Measurements from ENCODE around the gene PGS1. TPM values are rescaled to one million over a fixed set of nuclear protein-coding genes. Genes with fewer than 3 reads are reported as not detected.

The PGS1 gene
- total RNA-seq, 4 donors from 2014 or later, result 12.9 to 75.4 (median 63.1) TPM

GRCh38 chr17:78466786-78467715 is 88.6 kb downstream of the PGS1 start:
- Histone ChIP-seq H3K9me3 (no peaks in the 10 kb centered on the region), H3K4me1 (no peaks in the 10 kb centered on the region), H3K36me3 (no peaks in the 10 kb centered on the region), H3K27ac (no peak overlapping the region), H3K27me3 (no peaks in the 10 kb centered on the region), H3K4me3 (no peak overlapping the region)
- intact Hi-C loops (cut with DNase I; ENCODE audit: low total_unique reads), result no loop called here
- TF ChIP-seq POLR2A (IDR thresholded peaks at IDR 0.05), result no peak
- TF ChIP-seq CTCF (IDR thresholded peaks at IDR 0.05), result no peak
- no peak for DNase-seq

DNA sequence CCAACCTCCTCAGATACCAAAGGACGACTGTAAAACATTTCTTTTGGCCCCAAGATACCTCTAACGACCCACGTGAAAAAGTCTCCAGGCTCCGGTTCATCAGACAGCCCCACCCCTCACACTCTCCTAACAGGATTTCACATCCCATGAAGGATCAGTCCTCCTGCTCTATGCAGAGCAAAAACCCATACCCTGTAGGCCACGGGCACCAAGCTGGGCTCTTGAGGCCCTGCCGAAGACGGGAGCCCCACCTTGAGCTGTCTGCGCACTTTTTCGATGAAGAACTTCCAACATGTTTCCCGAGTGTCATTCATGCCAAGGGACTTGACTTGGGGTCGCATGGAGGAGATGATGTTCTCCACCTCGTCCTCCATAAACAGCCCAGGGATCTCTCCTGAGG is 89.9 kb downstream of the PGS1 start:
- H3K4me3 ChIP-seq, result no peak overlapping the region
- TF ChIP-seq POLR2A (IDR thresholded peaks at IDR 0.05) (no peak), CTCF (IDR thresholded peaks at IDR 0.05) (no peak)
- H3K27me3 ChIP-seq, result no peaks in the 10 kb centered on the region
- H3K36me3 ChIP-seq, result no peaks in the 10 kb centered on the region
- intact Hi-C loops (cut with DNase I; ENCODE audit: low total_unique reads), result no loop called here
- H3K27ac ChIP-seq, result no peak overlapping the region
- no peaks in the 10 kb centered on the region for H3K4me1 ChIP-seq
- H3K9me3 ChIP-seq, result no peaks in the 10 kb centered on the region
- DNase-seq, result no peak

- no peak for TF ChIP-seq CTCF (IDR thresholded peaks at IDR 0.05)
- TF ChIP-seq POLR2A (IDR thresholded peaks at IDR 0.05), result no peak
- Histone ChIP-seq H3K27me3 (no peaks in the 10 kb centered on the region), H3K36me3 (no peaks in the 10 kb centered on the region), H3K9me3 (no peaks in the 10 kb centered on the region), H3K27ac (no peak overlapping the region), H3K4me3 (no peak overlapping the region), H3K4me1 (no peaks in the 10 kb centered on the region)
- intact Hi-C loops (cut with DNase I; ENCODE audit: low total_unique reads), result no loop called here
- DNase-seq, result no peak
Measured at GRCh38 chr17:78469443-78469842, 91.0 kb downstream of the PGS1 start.

DNA sequence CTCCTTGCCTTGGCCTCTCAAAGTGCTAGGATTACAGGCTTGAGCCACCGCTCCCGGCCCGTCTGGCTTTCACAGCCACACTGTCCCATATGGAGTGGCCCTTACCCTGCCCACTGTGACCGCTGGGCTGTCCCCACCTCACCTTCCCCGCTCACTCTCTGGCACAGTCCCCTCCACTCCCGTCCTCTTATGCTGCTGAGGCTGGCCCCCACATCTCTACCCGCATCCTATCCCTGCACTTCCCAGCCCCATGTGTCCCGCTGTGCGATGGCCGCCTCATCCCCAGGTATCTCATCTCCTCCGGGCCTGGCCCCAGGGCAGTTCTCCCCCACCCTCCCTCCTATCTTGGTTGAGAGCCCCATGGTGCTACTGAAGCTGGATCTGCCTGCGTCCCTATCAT is 93.2 kb downstream of the PGS1 start:
- H3K4me1 ChIP-seq, result no peaks in the 10 kb centered on the region
- no peak overlapping the region for H3K4me3 ChIP-seq
- H3K36me3 ChIP-seq, result no peaks in the 10 kb centered on the region
- H3K27me3 ChIP-seq, result no peaks in the 10 kb centered on the region
- TF ChIP-seq CTCF (IDR thresholded peaks at IDR 0.05) (no peak), POLR2A (IDR thresholded peaks at IDR 0.05) (no peak)
- intact Hi-C loops (cut with DNase I; ENCODE audit: low total_unique reads), result no loop called here
- no peak overlapping the region for H3K27ac ChIP-seq
- no peaks in the 10 kb centered on the region for H3K9me3 ChIP-seq
- no peak for DNase-seq

DNA sequence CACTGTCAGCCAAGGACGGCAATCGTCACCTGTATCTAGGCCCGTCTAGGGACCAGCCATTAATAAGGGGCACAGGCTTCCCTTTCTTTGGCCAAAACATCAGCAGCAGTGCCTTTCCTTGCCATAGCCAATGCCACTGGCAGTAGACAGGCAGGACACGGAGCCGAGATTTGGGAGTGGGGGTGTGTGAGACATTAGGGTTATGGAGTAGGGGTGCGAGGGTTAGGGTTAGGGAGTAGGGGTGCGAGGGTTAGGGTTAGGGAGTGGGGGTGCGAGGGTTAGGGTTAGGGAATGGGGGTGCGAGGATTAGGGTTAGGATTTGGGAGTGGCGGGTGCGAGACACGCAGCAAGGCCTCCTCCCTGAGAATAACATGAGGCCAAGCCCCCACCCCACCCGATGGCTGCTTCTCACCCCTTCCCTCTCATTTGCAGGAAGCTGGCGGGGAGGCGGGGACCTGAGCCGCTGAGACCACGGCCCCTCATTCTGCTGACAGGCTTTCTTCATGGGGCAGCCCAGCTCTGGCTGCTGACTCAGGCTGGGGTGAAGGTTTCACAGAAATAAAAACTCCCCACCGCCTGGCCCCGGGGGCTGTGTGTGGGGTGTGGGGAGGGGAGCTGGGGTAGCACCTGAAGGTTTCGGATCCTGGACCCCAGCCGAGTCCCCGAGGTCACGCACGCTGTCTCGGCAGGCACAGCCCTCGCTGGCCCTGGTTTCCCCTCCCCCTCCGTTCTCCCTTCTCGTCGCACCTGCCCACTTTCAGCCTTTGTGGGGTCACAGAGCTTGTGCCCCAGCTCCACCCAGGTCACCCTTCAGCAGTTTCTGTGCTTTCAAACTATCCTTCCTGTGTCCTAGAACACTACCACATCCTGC is 93.8 kb downstream of the PGS1 start:
- Histone ChIP-seq H3K36me3 (no peaks in the 10 kb centered on the region), H3K4me1 (no peaks in the 10 kb centered on the region), H3K4me3 (no peak overlapping the region), H3K27ac (no peak overlapping the region), H3K9me3 (no peaks in the 10 kb centered on the region), H3K27me3 (no peaks in the 10 kb centered on the region)
- intact Hi-C loops (cut with DNase I; ENCODE audit: low total_unique reads), result no loop called here
- DNase-seq, result no peak
- TF ChIP-seq POLR2A (IDR thresholded peaks at IDR 0.05), result no peak
- TF ChIP-seq CTCF (IDR thresholded peaks at IDR 0.05), result no peak

Data from uterus (tissue), 4 donors.